ENCODE results near the gene ZNF366. TPM values are rescaled to one million over a fixed set of nuclear protein-coding genes. Genes with fewer than 3 reads are reported as not detected.

Gene ZNF366
- total RNA-seq, 2 donors from 2014 or later: not detected

DNA sequence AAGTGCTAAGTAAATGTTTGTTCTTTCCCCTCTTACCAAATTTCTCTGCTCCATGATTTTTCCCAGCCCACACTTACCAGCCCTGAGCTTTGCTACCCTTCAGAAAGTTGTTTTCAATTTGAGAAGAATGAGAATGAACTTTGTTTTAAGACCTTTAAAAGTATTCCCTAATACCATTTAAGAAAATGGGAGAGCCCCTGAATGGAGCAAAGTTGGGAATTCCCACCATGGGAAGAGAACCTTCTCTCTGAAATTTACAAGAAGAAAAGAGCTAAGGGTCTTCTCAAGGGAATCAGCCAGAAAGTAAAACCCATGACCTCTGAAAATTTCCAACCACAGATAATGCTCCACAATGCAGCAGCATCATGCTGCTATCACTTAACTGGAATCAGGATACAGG is 17.7 kb downstream of the ZNF366 start:
- H3K36me3 Mint-ChIP-seq (ENCODE audit: low read depth): no peaks in the 10 kb centered on the region
- DNase-seq: no peak
- no peaks in the 10 kb centered on the region for H3K9me3 Mint-ChIP-seq
- H3K27me3 Mint-ChIP-seq (ENCODE audit: insufficient read depth): peaks cover 8% of the 10 kb centered on the region
- no peak overlapping the region for H3K27ac ChIP-seq (ENCODE audit: low read depth, low read length)
- H3K9ac ChIP-seq (ENCODE audit: extremely low read depth, low read length, poor library complexity, severe bottlenecking): no peak overlapping the region
- H3K4me1 ChIP-seq (ENCODE audit: control insufficient read depth, insufficient read depth, low read length): no peaks in the 10 kb centered on the region
- H3K27me3 ChIP-seq (ENCODE audit: control insufficient read depth, insufficient read depth, low read length, poor library complexity, severe bottlenecking): no peaks in the 10 kb centered on the region
- no peak overlapping the region for H3K27ac Mint-ChIP-seq
- H3K4me3 ChIP-seq (ENCODE audit: low read length): no peak overlapping the region
- H3K9me3 ChIP-seq (ENCODE audit: control insufficient read depth, low read length): no peaks in the 10 kb centered on the region
- no peaks in the 10 kb centered on the region for H3K4me1 Mint-ChIP-seq
- H3K36me3 ChIP-seq (ENCODE audit: control insufficient read depth, insufficient read depth, low read length): no peaks in the 10 kb centered on the region
- TF ChIP-seq, protein P1, sequence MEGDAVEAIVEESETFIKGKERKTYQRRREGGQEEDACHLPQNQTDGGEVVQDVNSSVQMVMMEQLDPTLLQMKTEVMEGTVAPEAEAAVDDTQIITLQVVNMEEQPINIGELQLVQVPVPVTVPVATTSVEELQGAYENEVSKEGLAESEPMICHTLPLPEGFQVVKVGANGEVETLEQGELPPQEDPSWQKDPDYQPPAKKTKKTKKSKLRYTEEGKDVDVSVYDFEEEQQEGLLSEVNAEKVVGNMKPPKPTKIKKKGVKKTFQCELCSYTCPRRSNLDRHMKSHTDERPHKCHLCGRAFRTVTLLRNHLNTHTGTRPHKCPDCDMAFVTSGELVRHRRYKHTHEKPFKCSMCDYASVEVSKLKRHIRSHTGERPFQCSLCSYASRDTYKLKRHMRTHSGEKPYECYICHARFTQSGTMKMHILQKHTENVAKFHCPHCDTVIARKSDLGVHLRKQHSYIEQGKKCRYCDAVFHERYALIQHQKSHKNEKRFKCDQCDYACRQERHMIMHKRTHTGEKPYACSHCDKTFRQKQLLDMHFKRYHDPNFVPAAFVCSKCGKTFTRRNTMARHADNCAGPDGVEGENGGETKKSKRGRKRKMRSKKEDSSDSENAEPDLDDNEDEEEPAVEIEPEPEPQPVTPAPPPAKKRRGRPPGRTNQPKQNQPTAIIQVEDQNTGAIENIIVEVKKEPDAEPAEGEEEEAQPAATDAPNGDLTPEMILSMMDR (conservative IDR thresholded peaks at IDR 0.05): no peak
- H3K4me3 Mint-ChIP-seq: no peak overlapping the region

DNA sequence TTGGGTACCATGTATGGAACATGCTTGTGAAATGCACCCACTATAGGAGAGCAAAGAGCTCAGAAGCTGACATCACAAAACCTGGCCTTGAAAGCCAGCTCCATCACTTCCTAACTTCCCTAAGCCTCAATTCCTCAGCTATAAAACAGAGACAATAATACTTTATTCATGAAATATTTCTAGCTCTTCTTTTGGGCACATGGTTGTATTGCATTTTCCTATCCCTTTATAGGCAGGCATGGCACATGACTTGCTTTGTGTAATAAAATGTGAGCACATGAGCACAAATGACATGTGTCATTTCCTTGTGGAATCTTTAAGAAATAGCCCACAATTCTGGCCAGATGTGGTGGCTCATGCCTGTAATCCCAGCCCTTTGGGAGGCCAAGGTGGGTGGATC is 18.5 kb downstream of the ZNF366 start:
- Mint-ChIP-seq H3K27ac (no peak overlapping the region), H3K9me3 (no peaks in the 10 kb centered on the region), H3K36me3 (ENCODE audit: low read depth) (no peaks in the 10 kb centered on the region), H3K4me1 (no peaks in the 10 kb centered on the region), H3K4me3 (no peak overlapping the region), H3K27me3 (ENCODE audit: insufficient read depth) (peaks cover 8% of the 10 kb centered on the region)
- Histone ChIP-seq H3K4me3 (ENCODE audit: low read length) (no peak overlapping the region), H3K9ac (ENCODE audit: extremely low read depth, low read length, poor library complexity, severe bottlenecking) (no peak overlapping the region), H3K4me1 (ENCODE audit: control insufficient read depth, insufficient read depth, low read length) (no peaks in the 10 kb centered on the region), H3K27ac (ENCODE audit: low read depth, low read length) (no peak overlapping the region), H3K9me3 (ENCODE audit: control insufficient read depth, low read length) (no peaks in the 10 kb centered on the region), H3K36me3 (ENCODE audit: control insufficient read depth, insufficient read depth, low read length) (no peaks in the 10 kb centered on the region), H3K27me3 (ENCODE audit: control insufficient read depth, insufficient read depth, low read length, poor library complexity, severe bottlenecking) (no peaks in the 10 kb centered on the region)
- TF ChIP-seq, protein P1 (conservative IDR thresholded peaks at IDR 0.05): no peak
- no peak for DNase-seq

GRCh38 chr5:72487177-72487576 is 20.0 kb downstream of the ZNF366 start:
- Mint-ChIP-seq H3K4me3 (no peak overlapping the region), H3K27me3 (ENCODE audit: insufficient read depth) (peaks cover 8% of the 10 kb centered on the region), H3K4me1 (no peaks in the 10 kb centered on the region), H3K9me3 (no peaks in the 10 kb centered on the region), H3K36me3 (ENCODE audit: low read depth) (no peaks in the 10 kb centered on the region), H3K27ac (no peak overlapping the region)
- Histone ChIP-seq H3K4me1 (ENCODE audit: control insufficient read depth, insufficient read depth, low read length) (no peaks in the 10 kb centered on the region), H3K9me3 (ENCODE audit: control insufficient read depth, low read length) (no peaks in the 10 kb centered on the region), H3K36me3 (ENCODE audit: control insufficient read depth, insufficient read depth, low read length) (no peaks in the 10 kb centered on the region), H3K27ac (ENCODE audit: low read depth, low read length) (no peak overlapping the region), H3K4me3 (ENCODE audit: low read length) (no peak overlapping the region), H3K9ac (ENCODE audit: extremely low read depth, low read length, poor library complexity, severe bottlenecking) (no peak overlapping the region), H3K27me3 (ENCODE audit: control insufficient read depth, insufficient read depth, low read length, poor library complexity, severe bottlenecking) (no peaks in the 10 kb centered on the region)
- WGBS, 2 experiments (ENCODE audit: insufficient coverage in 1 of 2, insufficient read length in 1 of 2): 96 to 100% methylated on average over 2 of the region's 2 CpGs
- TF ChIP-seq, protein P1 (conservative IDR thresholded peaks at IDR 0.05): no peak
- no peak for DNase-seq

All from endodermal cell (in vitro differentiated cells).